ENCODE results near the gene LYRM9.

DNA sequence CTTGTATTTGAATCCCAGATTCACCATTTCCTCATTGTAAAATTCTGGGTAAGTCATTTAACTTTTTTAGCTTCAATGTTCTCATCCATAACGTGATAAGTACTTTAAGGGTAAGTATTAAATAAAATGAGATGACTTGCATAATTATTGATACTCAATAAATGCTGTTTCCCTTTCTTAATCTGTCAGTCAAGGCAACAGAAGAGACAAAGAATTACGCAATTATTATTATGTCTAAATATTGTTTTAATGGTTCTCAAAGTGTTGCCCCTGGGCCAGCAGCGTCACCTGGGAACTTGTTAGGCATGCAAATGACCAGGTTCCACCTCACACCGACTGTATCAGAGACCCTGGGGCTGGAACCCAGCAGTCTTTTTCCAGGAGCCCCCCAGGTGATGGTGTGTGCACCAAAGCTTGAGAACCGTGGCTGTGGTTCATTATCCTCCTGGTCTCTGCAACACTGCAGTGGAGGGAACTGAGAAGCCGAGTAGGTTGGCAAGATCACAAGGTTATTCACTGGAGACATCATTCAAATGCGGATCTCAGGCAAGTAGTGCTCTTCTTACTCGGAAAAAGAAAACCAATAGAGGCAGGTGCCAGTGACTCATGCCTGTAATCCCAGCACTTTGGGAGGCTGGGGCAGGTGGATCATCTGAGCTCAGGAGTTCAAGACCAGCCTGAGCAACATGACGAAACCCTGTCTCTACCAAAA, 43.5 kb downstream of the LYRM9 start:
- TF ChIP-seq POLR2A (IDR thresholded peaks at IDR 0.05) (no peak), POLR2AphosphoS5 (IDR thresholded peaks at IDR 0.05) (no peak)
- TF ChIP-seq, protein P1, sequence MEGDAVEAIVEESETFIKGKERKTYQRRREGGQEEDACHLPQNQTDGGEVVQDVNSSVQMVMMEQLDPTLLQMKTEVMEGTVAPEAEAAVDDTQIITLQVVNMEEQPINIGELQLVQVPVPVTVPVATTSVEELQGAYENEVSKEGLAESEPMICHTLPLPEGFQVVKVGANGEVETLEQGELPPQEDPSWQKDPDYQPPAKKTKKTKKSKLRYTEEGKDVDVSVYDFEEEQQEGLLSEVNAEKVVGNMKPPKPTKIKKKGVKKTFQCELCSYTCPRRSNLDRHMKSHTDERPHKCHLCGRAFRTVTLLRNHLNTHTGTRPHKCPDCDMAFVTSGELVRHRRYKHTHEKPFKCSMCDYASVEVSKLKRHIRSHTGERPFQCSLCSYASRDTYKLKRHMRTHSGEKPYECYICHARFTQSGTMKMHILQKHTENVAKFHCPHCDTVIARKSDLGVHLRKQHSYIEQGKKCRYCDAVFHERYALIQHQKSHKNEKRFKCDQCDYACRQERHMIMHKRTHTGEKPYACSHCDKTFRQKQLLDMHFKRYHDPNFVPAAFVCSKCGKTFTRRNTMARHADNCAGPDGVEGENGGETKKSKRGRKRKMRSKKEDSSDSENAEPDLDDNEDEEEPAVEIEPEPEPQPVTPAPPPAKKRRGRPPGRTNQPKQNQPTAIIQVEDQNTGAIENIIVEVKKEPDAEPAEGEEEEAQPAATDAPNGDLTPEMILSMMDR (IDR thresholded peaks at IDR 0.05) = no peak
